NCI-H82 (cell line): Measurements from ENCODE around the gene ABCG5.

ENCODE experiments used
- DNase-seq: peaks from one replicate; lab custom pipeline; 2025; lab: John Stamatoyannopoulos, UW

ABCG5 gene

DNA sequence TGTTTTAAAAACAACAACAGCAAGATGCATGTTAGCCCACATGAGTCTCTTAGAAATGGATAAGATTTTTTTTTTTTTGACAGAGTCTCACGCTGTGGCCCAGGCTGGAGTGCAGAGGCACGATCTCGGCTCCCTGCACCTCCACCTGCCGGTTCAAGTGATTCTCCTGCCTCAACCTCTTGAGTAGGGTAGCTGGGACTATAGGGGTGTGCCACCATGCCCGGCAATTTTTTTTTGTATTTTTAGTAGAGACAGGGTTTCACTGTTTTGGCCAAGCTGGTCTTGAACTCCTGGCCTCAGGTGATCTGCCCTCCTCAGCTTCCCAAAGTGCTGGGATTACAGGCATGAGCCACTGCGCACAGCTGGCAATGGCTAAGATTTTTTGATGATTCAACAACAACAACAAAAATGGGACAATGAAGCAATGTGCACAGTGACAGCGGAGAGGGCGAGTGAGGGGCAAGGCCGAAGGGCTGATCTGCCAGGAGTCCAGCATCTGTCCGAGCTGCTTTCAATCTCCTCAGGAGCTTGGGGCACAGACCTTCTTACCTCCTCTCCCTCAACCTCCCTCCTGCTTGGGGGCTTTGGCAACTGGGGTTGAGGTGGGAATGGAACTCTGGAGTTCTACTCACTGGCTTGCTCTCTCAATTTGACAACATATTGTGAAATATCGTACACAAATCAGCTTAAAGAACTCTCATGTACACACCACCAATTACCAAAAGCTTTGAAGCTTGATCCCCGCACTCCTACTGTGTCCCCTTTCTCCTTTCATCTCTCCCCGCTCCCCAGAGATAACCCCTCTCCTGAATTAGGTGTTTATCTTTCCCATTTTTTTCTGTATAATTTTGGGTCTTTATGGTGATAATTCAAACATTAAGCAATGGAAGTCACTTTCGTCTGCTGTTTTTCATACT is 3.6 kb upstream of the ABCG5 start:
- no peak for DNase-seq

DNA sequence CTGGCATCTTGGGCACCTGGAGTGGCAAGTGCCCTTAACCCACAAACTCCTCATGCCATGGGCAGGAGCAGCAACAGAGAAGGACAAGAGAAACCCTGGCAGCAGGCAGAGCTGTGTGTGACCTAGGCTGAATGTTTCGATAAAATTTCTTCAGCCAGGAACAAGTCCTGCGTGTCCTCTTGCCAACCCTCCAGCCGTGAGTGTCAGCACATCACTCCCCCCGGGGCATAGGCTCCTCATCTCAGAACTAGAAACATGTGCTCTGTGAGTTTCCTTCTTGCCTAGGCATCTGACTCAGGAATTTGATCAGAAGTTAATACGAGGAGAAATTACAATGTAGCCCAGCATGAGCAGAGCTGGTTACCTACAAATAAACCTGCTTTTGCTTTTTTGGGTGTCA is 2.3 kb upstream of the ABCG5 start:
- DNase-seq, result no peak

DNA sequence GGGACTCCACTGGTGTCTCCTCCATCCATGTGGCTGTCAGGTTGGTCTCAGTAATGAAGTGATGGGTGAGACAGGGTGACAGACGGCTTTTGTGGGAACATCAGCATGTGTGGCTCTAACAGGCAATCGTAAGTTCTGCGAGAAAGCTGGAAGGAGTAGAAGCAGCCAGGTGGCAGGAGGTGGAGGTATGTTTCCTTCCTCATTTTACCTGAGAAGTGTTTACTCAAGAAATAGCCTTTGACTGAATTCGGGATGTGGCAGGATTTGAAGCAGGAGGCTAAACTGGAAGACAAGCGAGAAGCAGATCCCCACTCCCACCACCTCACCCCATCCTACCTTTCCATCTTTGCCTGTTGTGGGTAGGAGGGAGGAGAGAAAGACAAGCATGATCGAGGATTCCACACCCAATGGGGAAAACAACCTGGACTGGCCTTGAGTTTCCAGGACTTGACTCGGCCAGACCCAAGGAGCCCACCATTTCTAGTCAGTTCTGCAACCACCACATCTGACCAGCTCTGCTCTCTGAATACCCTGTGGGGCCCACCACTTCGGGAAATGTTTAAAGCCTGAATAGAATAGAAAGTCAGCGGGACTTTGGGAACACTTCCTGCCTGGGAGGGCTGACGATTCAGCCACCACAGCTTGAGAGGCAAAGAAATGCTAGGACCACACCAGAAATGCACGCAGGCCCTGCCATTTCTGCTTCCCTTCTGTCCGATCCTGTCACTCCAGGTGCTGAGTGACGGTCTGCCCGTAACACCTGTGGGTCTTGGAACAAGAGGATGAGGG is 1.3 kb upstream of the ABCG5 start:
- DNase-seq, result no peak

DNA sequence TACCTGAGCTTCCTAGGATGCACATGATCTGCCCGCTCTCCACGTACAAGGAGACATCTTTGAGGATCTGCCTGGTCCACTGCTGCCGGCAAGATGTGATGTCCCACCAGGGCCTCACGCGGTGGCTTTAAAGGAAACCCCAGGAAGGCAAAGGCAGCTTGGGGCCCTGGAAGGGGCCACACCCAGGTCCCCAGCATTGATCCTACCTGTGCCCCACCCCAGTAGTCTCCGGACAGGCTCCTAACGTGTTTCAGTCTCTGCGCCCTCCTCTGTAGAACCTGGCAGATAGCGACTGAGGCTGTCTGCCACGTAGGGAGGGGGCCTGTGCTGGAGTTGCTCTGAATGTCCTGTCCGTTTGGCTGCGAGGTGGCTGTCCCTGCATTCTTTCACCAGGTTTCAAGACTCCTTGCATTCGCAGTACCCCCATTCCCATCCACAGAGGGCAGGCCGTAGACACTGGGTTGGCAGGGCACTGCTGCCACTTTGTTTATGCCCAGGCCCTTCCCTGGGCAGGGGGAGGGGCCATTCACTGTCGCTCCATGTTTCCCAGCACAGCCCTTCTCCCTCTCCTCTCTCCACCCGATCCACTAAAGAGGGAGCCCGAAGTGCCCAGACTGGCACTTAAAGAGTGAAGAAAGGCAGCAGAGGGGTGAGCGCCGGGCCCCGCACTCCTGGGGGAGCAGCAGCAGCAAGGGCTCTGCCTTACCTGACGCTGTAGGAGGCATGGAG is 644 bp downstream of the ABCG5 start:
- DNase-seq, result no peak

DNA sequence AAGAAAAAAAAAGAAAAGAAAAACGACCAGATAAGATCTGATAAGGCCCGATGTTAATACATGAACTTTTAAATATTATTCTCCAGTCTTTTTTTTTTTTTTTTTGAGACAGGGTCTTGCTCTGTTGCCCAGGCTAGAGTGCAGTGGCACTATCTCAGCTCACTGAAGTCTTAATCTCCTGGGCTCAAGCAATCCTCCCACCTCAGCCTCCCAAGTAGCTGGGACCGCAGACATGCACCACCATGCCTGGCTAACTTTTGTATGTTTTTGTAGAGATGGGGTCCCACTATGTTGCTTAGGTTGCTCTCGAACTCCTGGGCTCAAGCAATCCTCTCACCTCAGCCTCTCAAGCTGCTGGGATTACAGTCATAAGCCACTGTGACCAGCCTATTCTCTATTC is 1.6 kb downstream of the ABCG5 start:
- no peak for DNase-seq

DNA sequence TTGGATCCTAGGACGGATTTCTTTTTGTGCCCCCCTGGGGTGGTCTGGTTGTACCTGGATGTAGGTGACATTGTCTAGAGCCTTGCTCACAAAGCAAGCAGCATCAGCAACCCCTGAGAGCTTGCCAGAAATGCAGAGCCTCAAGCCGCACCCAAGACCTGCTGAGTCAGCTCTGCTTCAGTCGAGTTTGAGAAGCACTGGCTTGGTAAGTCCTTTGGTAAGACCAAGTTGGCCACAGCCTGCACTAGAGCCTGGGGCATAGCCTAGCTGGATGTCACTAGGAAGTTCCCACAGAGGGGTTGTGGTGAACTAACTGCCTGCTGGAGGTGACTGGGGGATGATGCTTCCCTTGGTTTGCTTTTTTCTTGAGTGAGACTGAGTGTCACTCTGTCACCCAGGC is 6.2 kb downstream of the ABCG5 start:
- DNase-seq, result no peak

DNA sequence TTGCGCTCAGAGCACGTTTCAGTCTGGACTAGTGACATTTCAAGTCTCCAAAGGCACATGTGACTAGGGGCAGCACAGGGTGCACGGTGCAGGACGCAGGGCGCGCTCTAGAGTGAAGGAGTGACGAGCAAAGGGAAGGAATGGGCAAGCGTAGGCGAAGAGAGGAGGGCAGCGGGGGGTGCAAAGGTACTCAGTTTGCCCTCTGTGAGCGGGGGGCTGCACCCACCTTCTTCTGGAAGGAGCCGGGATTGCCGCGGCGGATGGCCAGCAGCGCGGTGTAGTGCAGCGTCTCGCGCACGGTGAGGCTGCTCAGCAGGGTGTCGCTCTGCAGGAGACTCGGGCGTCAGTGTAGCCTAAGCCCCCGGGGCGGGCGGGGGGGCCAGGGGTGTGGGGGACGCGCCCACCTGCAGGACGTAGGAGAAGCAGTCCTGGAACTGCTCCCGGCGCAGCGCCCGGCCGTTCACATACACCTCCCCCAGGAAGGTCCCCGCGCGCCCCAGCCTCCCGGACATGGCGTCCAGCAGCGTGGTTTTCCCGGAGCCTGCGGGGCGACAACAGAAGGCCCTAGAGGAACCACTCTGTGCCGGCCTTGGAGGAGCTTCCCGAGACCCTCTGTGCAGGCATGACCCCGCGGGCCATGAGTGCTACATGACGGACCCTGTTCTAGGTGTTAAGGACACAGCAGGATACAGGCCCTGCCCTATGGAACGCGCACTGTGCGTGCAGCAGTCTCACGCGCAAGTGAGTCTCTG is 6.9 kb downstream of the ABCG5 start:
- peak; percentile 12 for DNase-seq

DNA sequence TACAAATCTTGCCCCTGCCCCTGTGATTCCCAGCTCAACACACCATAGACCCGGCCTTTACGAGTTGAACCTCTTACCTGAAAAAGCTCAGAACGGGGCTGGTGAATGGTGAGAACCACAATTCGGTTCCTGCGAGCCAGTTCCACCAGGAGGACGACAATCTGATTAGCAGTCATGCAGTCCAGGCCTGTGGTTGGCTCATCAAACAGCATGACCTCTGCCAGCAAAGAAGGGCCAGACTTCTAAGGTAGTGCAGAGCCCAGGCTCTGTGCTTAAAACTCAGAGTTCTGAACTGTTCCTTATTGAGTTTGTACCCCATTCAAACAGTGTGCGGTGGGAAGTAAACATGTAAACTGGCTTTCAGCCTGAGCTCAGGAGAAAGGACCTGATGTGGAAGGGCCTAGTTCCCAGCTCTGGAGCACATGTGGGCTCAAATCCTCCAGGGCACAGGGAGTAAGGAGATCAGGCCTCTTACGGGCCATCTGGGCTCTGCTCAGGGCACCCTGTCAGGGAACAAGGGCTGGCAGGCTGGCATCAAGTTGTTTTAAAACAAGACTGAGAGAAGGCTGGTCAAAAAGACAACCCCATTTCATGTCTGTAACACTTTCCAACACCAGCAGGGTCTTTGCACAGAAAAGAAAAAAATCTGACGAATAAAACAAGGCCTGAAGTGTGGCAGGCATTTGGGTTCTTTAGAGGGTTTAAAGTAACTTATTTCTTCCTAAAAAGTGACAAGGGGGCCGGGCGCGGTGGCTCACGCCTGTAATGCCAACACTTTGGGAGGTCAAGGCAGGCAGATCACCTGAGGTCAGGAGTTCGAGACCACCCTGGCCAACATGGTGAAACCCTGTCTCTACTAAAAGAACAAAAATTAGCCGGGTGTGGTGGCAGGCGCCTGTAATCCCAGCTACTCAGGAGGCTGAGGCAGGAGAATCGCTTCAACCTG is 12.1 kb downstream of the ABCG5 start:
- no peak for DNase-seq

DNA sequence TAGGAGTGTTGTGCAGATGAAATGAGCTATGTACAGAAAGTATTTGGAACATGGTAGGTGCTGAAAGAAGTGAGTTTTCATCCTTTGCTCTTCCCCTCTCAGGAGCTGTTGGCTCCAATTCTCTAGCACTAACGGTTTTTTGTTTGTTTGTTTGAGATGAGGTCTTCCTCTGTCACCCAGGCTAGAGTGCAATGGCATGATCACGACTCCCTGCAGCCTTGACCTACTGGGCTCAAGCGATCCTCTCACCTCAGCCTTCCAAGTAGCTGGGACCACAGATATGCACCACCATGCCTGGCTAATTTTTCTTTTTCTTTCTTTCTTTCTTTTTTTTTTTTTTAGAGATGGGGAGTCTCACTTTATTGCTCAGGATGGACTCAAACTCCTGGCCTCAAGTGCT is 12.8 kb downstream of the ABCG5 start:
- DNase-seq, result no peak

DNA sequence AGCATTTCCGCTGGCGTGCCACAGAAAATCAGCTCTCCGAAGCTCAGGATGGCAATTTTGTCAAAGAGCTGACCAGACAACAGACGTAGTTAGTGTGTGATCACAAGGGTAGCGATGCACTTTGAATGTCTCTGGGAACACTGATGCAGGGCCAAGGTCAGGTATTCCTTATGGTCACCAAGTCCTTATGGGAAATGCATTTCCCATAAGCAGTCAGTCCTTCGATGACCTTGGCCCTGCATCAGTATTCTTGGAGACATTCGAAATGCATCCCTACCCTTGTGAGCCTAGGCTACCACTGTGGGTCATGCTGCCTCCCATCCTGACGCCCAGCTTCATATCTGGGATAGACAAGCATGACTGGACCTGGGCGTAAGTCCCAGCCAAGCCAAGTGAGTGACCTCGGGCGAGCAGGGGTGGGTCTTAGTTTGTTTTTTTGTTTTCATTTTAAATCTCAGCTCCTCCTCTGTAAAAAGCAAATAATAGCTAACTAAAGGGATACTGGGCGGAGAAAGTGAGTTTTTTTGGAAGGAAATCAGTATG is 13.6 kb downstream of the ABCG5 start:
- DNase-seq, result no peak

DNA sequence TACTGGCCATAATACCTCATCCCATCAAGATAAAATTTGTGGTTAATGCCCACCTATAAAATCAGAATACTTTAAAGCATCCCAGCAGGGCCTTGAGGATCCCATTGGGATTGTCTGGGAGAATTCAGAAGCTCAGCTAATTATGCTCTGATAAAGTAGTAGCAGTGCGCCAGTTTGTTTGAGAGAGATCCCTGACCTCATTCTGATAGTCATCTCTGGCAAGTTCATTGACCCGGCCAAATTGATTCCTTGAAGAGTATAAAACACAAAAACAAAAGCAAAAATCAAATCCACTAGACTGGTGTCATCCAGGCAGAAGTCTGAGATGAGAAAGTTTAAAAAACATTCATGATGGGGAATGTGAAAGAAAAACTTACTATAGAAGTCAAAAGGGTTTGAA is 14.1 kb downstream of the ABCG5 start:
- DNase-seq, result no peak

DNA sequence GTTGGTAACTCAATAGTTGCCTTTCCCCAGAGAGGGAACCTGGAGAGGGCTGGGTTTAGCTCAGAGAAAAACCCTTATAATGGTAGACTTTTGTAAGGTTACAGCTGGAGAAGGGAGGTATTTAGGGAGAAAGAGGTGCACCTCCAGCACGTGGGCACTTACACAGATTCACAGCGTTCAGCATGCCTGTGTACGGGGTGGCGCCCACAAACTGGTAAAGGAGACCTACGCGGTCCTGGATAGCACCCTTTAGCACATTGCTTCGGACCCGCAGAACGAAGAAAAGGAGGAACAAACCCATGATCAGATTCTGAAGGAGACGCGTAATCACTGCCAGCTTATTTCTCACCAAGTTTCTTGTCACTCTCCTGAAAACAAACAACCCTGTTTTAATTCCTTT is 14.9 kb downstream of the ABCG5 start:
- DNase-seq, result no peak

DNA sequence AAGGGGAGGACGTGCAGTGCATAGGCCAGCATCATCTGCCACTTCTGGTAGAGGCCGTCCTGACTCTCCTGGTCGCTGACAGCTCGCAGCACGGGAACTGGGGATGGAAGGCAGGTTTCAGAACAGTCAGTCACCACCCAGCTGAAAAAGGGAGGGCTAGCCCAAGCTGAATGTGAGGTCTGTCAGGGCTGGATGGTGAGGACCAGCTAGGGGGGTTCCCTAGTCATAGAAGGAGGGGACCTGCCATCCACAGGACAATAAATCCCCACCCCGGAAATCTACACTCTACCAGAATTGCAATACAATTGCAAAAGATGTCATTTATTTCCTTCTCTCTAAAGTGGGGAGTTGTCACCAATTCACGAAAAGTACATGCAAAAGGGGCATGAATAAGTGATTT is 15.8 kb downstream of the ABCG5 start:
- DNase-seq, result no peak

DNA sequence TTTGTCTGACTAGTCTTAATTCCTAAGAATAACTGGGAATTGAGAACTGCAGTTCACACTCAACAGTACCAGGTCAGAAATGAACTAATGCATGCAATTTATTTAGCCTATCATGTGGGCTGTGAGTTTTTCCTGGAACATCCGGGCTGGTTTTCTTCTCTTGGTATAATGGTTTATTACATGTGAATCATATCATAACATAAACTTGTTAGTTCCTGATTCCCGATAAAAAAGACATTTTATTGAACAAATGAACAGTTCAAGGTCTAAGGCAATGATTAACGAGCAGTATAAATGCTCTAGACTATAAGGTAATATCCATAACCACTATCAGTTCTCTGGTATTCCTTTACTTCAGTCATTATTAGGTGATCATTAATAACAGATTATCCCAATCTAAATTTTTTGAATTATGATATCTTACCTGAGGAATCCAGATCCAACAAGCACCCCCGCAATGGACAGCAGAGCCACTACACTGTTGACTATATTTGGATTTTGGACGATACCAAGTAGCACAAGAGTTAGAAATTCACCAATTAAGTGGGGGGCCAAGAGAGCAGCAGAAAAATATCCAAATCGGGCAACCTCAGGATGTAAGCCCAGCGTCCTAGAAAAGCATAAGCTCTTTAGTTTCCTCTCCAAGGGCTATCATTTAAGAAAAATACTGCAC is 19.0 kb downstream of the ABCG5 start:
- DNase-seq, result no peak

DNA sequence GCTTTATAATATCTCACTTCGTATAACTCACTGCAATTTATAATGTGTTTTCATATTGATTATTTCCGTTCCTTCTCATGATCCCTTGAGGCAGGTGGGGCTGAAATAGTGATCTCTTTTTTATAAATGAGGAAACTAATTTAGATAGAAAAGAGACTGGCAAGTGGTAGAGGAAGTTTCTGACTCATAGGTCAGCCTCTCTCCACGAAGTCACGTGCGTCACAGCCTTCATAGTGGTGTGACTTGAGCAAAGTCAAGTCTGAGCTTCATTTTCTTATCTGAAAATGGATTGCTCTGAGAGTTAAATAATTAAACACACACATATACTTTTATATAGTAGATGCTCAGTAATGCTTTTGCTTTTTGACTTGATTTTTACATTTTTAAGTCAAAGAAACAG is 19.9 kb downstream of the ABCG5 start:
- no peak for DNase-seq

DNA sequence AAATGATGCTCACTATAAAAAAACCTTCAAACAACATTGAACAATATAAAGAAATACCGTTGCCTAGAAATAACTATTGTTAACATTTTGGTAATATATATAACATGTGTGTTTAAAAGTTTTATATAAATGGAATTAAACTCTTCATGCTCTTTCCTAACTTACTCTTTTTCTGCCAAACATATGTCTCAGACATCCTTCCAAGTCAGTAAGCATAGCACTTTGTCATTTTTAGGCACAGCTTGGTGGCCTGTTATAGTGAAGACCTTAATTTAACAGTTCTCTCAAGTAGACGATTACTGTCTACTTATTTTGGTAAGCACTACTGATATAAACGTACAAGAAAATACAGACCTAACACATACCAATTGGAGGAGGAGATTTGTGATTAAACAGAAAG is 23.9 kb downstream of the ABCG5 start:
- no peak for DNase-seq

DNA sequence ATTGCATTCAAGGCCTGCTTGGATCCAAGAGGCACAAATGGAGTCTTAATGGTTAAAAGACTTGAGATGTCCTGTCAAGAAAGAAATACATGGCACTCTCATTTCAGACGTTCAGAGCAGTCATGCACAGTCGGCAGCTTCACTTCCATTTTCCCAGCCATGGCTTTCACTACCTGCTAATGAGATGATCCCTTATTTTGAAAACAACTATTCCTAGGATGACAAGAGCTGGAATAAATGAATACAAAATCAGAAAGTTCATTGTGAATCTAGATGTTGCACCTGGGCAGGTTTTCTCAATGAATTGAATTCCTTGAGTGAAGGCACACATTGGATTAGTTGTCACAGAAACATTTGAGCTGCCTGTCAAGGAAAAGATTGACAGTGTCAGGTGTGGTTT is 25.7 kb downstream of the ABCG5 start:
- peak; percentile 66 for DNase-seq

DNA sequence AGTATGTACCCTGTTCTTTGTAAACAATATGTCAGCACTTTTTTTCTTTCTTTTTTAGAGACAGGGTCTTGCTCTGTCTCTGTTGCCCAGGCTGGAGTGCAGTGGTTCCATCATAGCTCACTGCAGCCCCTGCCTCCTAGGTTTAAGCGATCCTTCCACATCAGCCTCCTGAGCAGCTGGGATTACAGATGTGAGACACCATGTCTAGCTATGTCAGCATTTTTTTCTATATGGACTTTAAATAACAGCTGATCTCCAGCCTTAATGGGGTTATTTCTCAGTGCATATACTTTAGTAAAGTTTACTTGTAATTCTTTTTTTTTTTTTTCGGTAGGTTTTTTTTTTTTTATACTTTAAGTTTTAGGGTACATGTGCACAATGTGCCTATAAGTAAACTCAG is 26.6 kb downstream of the ABCG5 start:
- DNase-seq, result peak; percentile 8

DNA sequence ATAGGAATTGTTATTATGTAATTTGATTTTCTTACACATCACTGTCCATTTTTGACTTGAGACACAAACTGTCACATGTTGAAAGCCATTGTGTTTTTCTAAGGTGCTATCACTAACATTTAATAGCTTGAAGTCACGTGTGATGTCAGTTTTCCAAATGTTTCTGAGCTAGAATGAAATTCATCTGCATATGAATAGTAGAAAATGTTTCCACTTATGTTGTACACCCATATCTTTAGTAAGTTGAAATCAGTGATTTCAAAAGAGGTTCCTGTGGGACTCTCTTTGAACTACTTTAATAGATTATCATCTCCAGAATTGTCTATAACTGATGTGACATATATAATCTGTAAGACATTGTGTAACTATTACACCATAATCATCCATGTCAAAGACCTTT is 27.8 kb downstream of the ABCG5 start:
- DNase-seq, result no peak

DNA sequence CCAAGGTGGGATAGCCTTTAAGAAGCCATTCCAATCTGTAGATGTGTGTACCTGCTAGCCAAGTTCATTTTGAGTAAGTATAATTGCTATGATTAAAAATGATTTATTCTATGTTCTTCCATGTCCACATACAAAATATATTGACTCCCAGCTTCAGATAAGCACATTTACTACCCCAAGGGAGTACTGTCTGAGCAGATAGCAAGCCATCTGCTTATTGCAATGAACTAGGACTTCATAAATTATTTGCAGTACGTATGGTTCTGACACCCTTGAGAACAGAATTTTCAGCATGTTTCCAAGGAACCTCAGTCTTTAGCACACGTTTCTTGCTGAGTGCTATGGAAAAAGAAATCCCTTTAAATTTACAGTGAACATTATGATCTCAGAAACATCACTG is 28.2 kb downstream of the ABCG5 start:
- peak; percentile 7 for DNase-seq
